CD4-positive, alpha-beta T cell treated with Interleukin-4 for 4 hours (primary cell): ENCODE data around the gene IGFBP6.
"Not testable (repeated sequence)": the region's sequence is repeated elsewhere in the genome, so short reads cannot be mapped to it uniquely, and the experiment has no call there.

Experiments used
- DNase-seq: peaks from one replicate; pipeline ENCODE4 v3.0.0-alpha.2; 2020

Gene IGFBP6

DNA sequence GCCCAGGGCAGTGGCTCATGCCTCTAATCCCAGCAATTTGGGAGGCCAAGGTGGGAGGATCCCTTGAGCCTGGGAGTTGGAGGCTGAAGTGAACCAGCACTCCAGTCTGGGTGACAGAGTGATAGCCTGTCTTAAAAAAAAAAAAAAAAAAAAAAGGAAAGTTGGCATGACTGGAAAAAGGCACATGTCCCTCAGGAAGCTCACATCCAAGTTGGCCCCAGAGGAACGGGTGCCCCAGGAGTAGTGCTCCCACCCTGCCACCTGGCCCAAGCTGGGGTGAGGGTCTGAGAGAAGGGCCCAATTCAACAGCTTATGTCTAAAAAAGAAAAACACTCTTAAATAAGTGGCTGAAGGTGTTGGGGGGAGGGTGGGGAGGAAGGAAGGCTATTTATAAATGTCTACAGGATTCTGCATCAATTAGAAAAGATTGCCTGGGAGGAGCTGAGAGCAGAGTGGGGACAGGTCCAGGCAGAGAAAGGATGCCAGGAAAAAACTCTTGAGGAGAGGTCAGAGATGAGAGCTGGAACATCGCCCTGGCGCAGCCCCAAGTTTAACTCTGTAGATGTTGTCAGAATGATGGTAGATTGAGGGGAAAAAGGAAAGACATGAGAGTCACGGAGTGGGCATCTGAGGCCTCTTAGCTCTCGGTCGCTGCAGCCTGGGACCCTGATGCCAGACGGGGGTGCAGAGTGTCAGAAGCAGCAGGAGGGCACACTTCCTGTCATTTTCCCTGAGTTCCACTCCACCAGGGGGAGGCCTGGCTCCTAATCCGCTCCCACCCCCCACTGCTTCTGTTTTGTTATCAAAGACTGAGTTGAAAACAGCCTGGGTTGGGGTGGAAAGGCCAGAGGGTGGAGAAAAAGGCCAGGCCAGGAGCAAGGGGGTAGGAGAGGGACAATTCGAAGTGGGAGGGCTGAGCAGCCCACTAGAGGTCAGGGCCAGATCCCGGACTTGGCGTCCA is 25.6 kb upstream of the IGFBP6 start:
- DNase-seq = no peak

DNA sequence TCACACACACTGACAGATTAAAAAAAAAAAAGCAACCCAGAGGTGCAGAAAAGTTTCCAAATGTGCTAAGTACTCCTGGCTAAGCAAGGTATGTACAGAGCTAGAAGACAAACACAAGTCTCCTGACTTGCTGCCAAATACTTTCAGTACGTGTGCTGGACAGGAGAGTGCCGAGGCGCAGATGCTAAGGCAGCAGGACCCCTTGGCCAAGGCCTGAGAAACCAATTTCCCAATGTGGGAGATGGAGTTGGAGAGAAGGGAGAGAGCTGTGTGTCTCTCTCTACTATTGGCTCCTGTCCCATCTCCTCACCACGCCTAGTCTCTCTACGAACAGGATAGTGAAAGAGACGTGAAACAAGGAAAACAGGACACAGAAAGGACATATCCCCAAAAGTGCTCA is 23.6 kb upstream of the IGFBP6 start:
- no peak for DNase-seq

DNA sequence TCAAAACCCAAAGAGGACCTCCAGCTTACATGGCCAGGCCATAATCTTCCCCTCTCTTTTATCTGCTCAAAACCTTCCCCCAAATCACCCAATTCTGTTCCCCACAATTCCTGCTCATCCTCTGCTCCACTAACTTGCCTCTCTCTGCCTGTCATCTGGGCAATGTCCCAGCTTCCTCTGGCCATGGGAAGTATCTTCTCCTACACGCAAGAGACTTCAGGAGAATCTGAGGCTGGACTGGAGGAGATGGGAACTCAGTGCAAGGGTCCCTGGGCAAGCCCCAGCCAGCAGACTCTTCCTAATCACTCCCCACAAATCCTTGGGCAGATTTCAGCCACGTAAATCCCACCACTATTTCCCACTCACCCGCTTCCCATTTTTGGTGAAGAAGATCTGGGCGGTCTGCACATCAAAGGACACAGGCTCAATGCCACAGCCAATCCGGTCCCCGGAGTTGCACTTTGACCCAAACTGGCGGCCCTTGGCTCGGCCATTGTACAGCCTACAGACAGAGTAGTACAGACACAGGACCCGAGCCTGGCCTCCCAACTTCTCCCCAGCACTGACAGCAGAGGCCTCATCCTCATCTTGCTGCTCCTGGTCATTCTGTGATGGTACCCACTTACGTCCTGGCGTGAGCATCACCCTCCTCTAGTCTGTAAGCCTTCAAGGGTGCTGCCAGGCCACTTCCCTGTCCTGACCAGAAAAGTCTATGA is 23.0 kb upstream of the IGFBP6 start:
- DNase-seq = no peak

DNA sequence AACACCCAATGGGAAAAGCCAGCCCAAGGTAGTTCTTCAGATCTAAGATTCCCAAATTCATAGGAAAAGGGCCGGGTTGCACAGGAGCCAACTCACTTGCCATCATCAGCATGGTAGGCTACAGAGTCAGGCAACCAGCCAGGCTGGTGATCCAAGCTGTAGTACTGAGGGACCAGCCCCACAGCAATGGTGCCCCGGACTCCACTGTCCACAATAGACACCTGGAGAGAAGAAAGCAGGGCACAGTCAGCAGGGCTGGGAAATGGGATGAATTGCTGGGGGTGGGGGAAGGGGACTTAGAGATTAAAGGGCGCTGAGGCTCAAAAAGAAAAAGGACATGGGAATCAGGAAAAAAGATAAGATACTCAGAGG is 22.5 kb upstream of the IGFBP6 start:
- DNase-seq = no peak

DNA sequence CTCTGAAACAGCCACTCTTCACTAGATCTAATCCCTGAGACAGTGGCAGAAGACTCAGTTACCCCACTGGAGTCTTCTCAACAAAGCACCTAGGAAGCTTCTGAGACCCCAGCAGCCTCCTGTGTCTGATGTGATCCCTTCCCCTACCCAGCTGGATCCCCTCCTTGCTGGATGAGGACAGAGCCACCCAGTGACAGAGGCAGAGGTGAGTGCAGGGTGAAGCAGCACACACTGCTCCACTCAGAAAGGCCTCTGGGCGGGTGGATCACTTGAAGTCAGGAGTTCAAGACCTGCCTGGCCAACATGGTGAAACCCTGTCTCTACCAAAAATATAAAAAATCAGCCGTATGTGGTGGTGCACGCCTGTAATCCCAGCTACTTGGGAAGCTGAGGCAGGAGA is 21.0 kb upstream of the IGFBP6 start:
- no peak for DNase-seq

DNA sequence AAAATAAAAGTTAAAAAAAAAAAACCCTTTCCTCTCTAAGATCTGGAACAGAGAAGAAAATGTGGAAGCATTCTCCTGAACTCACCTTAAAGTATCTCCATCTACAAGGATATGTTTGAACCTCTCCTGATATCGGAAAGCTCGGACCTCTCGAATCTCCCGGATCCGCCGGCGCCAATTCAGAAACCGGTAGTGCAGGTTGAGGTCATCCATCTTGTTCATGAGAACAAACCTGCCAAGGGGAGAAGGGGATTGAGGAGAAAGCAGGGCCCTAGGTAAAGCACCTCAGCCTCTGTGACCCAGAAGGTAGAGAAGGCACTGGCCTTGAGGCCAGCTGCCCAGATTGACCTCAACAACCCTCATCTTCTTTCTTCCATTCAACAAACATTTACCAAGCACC is 20.4 kb upstream of the IGFBP6 start:
- no peak for DNase-seq

DNA sequence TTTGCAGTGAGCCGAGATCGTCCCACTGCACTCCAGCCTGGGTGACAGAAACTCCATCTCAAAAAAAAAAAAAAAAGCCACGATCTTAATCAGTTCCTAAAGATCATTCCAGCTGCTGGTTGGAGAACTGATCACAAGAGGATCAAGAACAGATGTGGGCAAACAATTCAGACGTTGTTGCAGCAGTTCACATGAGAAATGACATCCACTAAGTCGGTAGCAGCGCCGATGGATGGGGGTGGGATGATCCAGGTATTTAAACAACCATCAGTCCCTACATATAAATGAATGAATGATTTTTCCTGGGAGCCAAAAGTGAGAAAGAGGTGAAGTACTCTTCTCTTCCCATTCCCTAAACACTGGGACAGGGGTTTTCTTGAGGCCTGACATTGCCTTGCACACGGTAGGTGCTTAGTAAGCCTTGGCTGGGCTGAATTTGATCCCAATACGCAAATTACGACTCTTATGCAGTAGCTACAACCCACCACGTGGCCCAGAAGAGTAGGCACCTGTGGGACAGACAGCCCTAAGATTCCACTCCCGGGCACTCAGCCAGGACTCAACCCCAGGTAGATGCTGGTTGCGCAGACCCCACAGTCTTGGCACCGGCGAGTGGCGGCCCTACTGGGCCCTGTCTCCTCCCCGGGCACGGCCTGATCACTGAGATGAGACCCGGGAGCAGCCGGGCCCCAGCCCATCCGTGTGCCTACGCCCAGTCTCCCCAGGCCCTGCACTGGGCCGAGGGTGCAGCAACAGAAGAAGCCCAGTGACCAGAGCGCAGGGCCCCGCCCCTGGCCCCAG is 18.8 kb upstream of the IGFBP6 start:
- DNase-seq = peak; percentile 46

DNA sequence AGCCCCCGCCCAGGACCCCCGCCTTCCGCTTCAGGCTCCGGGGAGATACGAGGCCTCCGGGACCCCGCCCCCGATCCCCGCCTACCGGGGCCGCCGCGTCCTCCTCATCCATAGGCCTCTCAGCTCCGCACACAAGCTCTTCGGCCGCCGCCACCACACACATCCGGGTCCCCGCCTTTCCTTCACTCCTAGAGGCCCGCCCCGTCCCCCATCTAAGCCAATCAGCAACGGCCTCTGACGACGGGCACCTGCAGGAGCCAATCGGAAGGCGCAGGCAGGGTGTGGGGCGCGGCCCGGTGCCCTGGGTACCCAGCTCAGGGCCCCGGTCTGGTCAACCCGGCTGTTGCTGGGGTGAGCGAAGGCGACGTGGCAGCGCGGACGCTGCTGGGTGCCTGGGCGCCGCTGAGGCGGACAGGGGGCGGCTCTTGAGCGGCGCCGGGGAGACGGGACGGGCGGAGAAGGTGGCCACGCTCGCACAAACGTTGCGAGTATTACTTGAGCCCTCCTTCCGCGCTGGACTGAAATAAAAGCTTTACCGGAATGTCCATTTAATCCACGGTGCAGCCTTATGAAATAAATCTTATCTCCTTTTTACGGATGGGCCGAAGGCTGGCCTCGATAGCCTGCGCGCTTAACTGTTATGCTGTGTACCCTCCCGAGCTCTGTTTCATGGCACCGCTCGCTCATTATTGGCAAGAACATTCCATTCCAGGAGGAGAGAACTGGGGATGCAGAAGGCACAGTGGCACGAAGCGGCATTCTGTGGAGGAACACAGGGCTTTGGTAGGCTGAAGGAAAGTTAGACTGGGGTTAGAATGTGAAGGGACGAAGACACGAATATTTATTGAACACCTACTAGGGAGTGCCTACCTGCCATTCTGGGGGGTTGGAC is 18.0 kb upstream of the IGFBP6 start, which contains the start of gene SPRYD3:
TSS of gene SPRYD3 (minus strand) at position 165 of the 892 bp plus-strand sequence. CDS start at position 108, 57 bp downstream.
- peak; percentile 96 for DNase-seq

DNA sequence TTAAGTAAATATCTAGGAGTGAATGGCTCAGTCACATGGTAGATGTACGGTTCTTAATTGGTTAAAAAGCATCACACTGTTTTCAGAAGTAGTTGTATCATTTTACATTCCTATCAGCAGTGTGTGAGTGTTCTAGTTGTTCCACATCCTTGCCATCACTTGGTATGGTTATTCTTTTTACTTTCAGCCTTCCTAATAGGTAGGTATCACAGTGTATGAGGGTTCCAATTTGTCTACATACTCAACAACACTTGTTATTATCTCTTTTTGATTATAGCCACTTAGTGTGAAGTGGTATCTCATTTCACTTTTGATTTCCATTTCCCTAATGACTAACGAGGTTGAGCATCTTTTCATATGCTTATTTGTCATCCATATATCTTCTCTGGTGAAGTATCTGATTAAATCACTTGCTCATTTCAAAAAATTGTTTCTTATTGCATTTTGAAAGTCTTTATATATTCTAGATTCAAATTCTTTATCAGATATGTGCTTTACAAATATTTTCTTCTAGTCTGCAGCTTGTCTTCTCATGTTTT is 14.8 kb upstream of the IGFBP6 start:
- DNase-seq = no peak

DNA sequence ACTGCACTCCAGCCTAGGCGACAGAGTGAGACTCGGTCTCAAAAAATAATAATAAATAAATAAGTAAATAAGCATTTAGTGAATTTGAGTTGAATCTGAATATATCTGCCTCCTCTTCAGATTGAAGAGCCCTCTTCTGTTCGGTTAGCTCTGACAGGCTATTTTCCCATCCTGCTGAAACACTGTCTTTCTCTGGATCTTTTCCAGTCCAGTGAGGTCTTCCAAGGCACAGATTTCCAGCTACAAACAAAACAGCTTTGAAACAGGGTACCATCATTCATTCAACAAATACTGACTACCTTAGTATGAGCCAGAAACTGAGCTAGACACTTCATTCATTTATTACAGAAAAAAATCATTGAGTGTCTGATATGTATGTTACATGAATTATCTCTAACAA is 11.1 kb upstream of the IGFBP6 start:
- no peak for DNase-seq

DNA sequence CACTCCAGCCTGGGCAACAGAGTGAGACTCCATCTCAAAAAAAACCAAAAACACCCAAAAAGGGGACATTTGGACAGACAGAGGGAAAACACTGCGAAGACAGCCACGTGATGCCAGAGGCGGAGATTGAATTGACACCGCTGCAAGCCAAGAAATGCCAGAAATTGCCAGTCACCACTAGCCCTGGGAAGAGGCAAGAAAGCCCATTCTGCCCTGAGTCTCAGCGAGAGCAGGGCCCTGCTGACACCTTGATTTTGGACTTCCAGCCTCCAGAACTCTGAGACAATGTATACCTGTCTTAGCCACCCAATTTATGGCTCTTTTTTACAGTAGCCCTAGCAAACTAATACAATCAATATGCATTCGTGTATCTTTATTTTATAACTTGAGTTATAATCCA is 7.4 kb upstream of the IGFBP6 start:
- no peak for DNase-seq

DNA sequence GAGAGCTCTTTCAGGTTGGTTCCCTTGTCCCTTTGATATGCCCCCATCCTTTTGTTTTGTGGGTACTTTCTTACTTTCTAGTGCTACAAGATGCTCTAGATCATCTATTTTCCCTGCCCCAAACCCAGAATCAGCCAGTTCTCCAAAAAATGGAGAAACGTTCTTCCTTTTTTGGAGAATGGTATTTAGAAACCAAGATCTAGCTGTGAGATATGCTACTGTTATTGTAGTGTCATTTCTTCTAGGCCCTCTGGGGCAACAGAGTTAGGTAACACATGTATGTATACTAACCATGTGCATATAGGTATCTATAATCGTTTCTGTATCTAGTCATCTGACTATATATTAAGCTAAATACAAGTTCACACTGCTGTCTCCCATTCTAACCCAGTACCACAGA is 6.9 kb upstream of the IGFBP6 start:
- DNase-seq = no peak

DNA sequence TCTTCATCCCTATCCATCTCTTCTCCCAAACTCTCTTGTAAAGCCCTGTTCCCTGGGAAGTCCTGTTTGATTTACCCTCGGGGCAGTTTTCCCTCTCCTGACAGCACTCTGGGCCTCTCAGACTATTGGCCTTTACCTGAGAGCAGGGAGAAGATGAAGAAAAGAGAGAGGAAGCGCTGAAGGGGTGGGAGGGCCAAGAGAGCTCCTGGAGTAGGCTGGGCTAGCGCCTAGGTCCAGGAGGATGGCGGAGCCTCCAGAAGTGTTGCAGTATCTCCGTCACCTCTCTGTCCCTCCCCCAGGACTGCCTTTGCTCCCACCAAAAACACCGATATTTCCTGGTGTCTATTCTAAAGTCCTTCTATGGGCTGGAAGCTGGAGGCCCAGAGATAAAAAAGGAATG is 5.7 kb upstream of the IGFBP6 start:
- no peak for DNase-seq

DNA sequence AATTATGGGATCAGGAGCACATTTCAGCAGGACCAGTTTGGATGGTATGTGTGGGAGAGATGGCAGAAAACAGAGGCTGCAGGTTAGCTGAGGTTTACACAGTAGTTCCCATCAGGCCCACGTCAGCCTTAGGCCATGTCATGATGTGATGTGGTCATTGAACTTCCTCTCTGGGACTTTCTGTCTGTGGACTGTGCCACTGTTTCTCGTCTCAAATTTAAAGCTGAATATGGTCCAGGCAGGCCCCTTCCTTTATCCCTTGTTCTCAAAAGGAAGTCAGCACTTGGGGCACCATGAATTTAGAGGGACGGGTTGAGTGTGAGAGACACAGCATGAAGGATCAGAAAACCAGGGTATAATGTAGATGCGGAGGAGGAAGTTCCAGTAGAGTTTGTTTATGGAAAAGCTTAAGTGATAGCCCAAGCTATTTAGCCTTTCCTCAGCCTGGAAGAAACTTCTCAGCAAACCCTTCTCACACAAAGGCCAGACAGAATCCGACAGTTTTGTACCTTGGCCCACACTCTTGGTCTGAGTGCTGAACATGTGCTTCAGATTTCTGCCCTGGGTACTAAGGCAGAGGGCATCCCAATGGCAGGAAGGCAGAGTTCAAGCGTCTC is 3.6 kb upstream of the IGFBP6 start:
- DNase-seq = no peak

DNA sequence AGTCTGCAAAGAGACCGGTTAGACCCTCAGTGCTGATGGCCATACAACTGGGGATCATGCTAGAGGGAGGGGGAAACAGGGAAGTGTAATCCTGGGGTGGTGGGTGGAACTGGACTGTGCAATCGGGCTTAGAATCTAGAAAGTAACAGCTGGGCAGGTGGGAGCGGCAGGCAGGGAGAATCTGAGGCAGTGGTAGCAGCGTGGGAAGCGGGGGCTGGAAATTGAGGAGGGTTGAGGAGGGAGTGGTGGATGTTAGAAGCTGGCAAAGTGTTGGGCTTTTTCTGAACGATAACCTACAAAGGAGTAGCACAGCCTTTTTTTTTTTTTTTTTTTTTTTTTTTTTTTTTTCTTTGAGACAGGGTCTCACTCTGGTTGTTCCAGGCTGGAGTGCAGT is 3.1 kb upstream of the IGFBP6 start:
- no peak for DNase-seq

DNA sequence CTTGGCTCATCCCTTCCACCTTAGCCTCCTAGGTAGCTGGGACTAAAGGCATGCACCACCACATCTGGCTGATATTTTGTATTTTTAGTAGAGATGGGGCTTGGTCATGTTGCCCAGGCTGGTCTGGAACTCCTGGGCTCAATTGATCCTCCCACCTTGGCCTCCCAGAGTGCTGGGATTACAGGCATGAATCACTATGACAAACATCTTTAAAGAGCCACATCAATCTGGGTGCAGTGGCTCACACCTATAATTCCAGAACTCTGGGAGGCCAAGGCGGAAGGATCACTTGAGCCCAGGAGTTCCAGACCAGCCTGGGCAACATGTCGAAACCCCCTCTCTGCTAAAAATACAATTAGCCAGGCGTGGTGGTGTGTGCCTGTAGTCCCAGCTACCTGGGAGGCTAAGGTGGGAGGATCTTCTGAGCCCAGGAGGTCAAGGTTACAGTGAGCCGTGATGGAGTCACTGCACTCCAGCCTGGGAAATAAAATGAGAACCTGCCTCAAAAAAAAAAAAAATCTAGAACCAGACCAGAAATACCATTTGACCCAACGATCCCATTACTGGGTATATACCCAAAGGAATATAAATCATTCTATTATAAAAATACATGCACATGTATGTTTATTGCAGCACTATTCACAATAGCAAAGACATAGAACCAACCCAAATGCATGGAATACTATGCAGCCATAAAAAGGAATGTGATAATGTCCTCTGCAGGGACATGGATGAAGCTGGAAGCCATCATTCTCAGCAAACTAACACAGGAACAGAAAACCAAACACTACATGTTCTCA is 2.5 kb upstream of the IGFBP6 start:
- DNase-seq = not testable (repeated sequence)

DNA sequence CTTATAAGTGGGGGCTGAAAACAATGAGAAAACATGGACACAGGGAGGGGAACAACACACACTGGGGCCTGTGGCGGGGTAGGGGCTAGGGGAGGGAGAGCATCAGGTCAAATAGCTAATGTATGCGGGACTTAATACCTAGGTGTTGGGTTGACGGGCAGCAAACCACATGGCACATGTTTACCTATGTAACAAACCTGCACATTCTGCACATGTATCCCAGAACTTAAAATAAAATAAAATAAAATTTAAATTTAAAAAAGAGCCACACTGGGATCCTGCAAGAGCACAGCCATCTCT is 1.9 kb upstream of the IGFBP6 start:
- not testable (repeated sequence) for DNase-seq

DNA sequence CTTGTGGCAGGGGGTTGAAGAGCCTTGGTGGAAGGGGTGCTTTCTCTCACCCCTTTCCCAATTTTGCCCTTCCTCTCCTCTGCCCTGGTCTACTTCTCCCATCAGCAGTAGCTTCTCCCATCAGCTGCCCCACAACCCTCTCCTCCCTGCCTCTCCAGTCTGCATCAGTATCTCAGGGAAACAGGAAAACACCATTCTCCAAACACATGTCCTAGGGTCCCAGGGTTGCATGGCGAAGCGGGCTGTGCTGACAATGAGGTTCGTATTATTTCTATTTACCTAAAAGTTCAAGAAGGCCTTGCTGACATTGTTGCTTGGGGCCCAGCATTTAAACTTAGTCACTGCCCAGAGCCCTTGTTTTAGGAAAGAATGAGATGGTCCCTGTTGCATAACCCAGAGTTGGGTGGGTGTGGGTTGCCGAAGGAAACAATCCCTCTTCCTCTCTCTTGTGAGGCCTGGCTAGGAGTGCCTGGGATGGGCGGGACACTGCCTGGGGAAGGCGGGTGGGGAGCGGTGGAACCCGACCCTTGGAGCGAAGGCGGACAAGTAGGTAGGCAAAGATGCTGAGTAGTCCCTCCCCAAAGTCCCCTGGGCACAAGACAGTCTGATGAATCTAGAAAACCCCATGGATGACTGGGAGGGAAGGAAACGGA is 1.3 kb upstream of the IGFBP6 start:
- DNase-seq = no peak

DNA sequence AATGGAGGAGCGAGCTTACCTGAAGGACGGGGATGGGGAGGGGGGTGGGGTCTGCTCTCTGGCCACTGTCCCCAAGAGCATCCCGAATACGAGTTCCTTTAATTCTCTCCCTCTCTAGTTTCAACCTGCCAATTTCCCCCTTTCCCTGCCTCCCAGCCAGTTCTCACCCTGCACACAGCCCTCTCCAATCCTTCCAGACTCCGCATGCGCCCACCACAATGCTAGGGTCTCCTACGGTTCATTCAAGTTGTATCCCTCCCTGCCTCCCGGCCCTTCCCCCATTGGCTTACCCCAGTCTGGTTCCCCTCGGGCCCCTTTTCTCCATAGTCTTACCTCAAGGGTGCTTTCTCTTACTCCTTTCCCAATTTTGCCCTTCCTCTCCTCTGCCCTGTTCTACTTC is 708 bp upstream of the IGFBP6 start:
- no peak for DNase-seq

DNA sequence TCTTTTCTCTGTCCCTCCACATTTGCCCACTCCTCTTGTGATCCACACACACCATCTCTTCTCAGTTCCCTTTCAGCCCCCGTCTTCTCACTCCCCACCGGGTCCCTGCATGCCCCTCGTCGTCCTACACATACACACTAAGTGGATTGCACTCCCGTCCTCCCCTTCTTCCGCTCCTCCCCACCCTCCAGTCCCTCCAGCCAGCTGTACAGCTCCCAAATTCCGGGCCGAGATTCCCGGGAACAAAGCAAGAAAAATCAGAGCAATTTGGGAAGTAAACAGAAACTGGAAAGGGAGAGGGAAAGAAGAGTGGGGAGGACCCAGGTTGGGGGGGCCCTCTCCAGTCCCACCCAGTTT is 282 bp upstream of the IGFBP6 start:
- no peak for DNase-seq
